HG03066 (cell line): ENCODE data around the gene INSR.
"Not testable (repeated sequence)": the region's sequence is repeated elsewhere in the genome, so short reads cannot be mapped to it uniquely, and the experiment has no call there.

Source experiments
- ATAC-seq: cut with Tn5 transposase; IDR thresholded peaks from one replicate; pipeline ENCODE4 v1.9.1; 2021; ENCODE audit warnings: low read depth; ENCODE audit not compliant: unreplicated experiment

Gene INSR

GRCh38 chr19:7258840-7259395 lies 35.3 kb downstream of the INSR start:
- no peak for ATAC-seq

- ATAC-seq, result no peak
Measured at GRCh38 chr19:7258041-7258839, 36.0 kb downstream of the INSR start.

GRCh38 chr19:7257148-7258040 lies 36.8 kb downstream of the INSR start:
- ATAC-seq, result no peak

DNA sequence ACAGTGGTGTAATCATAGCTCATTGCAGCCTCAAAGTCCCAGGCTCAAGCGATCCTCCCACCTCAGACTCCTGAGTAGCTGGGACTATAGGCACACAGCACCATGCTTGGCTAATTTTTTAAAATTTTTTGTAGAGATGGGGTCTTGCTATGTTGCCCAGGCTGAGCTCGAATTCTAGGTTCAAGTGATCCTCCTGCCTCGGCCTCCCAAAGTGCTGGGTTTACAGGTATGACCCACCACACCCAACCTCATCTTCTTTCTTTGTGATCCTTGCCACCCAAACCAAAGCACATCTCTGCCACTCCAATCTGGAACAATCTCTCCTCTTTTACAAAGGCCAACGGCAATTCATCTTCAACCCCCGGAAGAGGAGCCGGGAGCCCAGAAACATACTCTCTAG lies 38.6 kb downstream of the INSR start:
- no peak for ATAC-seq

DNA sequence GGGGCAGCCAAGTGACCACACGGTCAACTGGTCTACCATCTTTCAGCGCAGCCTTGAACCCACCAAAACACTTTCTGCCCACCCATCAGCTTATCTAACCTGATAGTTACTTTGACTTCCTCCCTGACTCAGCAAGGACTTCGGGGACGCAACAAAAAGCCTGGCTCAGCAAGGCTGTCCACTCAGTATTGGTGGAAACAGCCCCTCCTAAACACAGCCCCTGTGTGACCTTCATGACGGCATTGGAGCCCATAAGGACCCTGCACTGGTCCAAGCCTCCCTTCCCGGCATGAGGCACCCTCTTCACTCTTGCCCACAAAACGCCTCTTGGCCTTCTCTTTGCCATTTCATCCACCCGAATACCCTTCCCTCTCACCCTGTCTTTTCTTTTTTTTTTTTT lies 39.1 kb downstream of the INSR start:
- no peak for ATAC-seq

- no peak for ATAC-seq
Measured at GRCh38 chr19:7254590-7254989, 39.6 kb downstream of the INSR start.

DNA sequence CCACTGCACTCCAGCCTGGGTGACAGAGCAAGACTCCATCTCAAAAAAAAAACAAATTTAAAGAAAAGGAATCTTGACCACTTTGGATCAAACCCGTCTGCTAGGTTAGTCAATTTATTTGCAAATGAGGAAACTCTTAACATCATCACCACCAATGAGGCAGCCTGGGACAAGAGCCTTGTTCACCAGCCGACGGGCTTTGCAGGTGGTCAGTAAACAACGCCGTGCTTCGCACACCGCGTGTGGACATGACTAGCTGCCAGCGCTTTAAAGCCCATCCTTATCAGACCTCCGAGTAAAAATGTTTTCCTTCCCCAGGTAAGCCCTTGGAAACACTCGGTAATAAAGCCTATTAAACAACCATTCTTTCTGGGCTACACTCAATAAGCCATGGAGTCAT lies 41.9 kb downstream of the INSR start:
- ATAC-seq, result no peak

DNA sequence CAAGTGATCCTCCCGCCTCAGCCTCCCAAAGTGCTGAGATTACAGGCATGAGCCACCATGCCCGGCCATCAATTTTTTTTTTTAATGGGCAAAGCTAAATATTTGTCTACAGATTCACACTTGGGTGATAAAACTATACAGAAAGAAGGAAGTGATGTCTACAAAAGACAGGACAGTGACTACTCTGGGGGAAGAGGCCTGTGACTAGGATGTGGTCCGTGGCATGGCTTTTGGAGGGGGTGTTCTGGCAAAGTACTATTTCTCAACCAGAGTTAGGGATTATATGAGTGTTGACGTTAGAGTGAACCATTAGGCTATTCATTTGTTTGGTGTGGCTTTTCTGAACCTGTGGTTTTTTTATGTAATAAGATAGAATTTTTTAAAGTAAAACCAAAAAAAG lies 42.7 kb downstream of the INSR start:
- no peak for ATAC-seq

DNA sequence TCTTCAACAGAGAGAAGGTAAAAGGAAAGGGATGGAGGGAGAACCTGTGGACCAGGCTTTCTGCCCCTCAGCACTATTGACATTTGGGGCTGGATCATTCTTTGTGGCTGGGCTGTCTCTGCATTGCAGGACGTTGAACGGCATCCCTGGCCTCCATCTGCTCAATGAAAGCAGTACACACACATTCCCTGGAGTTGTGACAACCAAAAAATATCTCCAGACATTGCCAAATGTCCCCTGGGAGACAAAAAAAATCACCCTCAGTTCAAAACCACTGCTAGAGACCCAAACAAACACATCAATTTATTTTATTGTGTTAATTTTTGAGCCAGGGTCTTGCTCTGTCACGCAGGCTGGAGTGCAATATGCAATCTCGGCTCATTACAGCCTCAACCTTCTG lies 43.3 kb downstream of the INSR start:
- no peak for ATAC-seq

DNA sequence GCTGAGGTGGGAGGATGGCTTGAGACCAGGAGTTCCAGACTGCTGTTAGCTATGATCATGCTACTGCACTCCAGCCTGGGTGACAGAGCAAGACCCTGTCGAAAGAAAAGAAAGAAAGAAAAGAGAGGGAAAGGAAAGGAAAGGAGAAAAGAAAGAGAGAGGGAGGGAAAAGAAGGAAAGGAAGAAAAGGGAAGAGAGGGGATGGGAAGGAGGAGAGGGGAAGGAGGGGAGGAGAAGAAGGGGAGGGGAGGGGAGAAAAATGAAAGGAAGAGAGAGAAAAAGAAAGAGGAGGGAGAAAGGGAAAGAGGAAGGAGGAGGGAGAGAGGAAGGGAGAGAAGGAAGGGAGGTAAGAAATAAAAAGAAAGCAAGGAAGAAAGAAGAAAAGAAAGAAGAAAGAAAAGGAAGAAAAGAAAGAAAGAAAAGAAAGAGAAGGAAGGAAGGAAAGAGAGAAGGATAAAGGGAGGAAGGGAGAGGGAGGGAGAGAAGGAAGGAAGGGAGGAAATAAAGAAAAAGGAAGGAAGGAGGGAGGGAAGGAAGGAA lies 44.1 kb downstream of the INSR start:
- no peak for ATAC-seq

DNA sequence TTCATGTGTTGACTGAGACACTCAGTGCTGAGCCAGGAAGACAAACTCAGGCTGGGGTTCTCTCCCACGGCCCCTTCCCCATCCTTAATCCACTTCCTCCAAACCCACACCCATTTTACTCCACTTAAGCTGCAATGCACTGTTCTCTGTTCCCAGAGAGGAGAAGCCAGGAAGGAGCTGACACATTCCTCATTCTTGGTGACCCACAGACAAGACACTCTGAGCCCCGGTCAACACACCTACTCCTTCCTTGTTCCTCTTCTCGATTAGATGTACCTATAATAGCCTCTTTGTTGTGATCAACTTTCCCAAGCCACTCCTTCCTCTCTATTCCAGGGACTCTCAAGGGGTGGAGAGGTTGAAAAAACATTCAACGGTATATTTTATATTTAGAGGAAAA lies 47.1 kb downstream of the INSR start:
- ATAC-seq, result no peak

DNA sequence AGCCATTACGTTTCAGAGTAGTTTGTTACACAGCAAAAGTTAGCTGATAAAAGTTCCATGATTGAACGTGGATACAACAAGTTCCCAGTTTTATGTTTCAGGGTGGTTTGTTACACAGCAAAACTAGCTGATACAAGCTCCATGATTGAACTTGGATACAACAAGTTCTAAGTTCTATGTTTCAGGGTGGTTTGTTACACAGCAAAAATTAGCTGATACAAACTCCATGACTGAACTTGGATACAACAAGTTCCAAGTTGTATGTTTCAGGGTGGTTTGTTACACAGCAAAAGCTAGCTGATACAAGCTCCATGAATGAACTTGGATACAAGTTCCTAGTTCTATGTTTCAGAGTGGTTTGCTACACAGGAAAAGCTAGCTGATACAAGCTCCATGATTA lies 47.6 kb downstream of the INSR start:
- no peak for ATAC-seq

- no peak for ATAC-seq
Measured at GRCh38 chr19:7242601-7243258, 51.5 kb downstream of the INSR start.

DNA sequence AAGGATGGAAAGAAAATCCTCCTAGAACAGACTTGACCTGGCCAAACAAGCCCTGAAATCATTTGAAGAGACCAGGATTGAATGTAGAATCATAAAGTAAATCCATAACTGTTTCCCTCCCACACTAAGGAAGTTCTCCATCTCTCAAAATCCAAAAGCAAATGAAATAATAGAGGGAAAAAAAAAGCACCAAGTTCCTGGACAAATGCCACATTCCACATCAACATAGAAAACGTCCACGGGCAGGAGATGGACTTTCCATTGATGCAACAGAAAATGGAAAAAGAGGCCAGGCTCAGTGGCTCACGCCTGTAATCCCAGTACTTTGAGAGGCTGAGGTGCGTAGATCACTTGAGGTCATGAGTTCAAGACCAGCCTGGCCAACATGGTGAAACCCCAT lies 56.2 kb downstream of the INSR start:
- ATAC-seq, result no peak

DNA sequence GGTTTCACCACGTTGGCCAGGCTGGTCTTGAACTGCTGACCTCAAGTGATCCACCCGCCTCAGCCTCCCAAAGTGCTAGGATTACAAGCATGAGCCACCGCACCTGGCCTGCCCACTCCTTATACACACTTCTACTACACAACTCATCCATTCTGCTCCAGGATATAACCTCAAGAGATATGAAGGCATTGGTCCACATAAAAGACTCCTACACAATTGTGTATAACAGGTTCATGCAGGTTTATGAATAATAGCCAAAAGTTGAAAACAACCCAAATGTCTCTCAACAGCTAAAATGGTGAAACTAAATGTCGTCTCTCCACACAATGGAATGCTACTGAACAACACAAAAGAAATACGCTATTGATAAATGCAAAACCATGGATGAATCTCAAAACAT lies 58.1 kb downstream of the INSR start:
- no peak for ATAC-seq

GRCh38 chr19:7230826-7231225 lies 63.4 kb downstream of the INSR start:
- no peak for ATAC-seq

- ATAC-seq, result no peak
Measured at GRCh38 chr19:7229735-7230134, 64.5 kb downstream of the INSR start.

DNA sequence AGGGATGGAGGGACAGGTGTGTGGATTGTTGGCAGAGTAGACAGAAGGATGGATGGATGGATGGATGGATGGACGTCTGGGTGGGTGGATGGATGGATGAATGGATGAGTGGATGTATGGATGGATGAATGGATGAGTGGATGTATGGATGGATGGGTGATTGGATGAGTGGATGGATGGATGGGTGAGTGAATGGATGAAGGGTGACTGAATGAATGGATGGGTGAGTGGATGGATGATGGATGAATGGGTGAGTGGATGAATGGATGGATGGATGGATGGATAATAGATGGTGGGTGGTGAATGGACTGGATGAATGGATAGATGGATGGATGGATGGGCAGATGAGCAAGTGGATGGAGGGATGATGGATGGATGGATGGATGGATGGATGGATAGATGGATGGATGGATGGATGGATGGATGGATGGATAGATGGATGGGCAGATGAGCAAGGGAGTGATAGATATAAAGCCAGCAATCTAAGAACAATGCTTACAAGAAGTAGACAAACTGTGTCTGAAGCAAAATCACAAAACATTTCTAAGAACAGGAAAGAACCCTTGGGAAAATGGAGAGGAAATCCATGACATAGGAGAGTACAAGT lies 65.2 kb downstream of the INSR start:
- no peak for ATAC-seq

DNA sequence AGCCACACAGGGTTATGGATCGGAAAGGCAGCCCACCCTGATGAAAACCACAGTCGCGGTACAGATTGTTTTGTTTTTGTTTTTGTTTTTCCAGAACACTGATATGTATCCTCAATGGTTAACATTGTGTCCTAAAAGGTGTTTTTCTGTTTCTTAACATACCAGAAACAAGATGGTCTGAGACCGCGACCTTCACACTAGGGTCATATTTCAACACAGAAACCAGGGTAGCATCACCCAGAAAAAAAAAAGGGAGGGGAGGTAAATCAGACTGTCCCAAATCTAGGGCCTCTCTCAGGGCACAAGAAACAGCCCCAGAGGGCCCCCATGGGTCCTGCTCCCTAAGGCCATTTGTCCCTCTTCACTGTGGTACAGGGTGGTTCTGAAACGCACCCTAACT lies 66.5 kb downstream of the INSR start:
- no peak for ATAC-seq

DNA sequence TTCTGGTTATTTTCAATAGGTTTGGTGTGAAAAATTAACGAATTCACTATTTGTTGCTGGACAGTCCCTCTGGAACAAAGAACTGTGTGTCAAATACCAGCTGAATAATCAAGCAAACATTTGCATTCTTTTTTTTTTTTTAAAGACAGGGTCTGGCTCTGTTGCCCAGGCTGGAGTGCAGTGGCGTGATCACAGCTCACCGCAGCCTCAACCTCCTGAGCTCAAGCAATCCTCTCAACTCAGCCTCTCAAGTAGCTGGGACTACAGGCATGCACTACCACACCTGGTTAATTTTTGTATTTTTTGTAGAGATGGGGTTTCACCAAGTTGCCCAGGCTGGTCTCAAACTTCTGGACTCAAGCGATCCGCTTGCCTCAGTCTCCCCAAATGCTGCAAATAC lies 67.1 kb downstream of the INSR start:
- ATAC-seq, result not testable (repeated sequence)
